AG04449 (cell line): ENCODE measurements around the gene CDH20.
"Not testable (repeated sequence)": the region's sequence is repeated elsewhere in the genome, so short reads cannot be mapped to it uniquely, and the experiment has no call there.

Experiments used
- CTCF ChIA-PET: fragments of 350-600 bp; formaldehyde crosslinking; extraction: SDS; loops from one replicate; lab custom pipeline; 2021; ENCODE audit warnings: antibody characterized with exemption; lab: Yijun Ruan, JAX
- POLR2A ChIA-PET: fragments of 400-600, 350-600 bp; formaldehyde crosslinking; extraction: SDS; loops from one replicate; lab custom pipeline; 2020; ENCODE audit warnings: antibody characterized with exemption, inconsistent platforms; lab: Yijun Ruan, JAX
- DNase-seq: peaks from one replicate; pipeline ENCODE4 v3.0.0-alpha.2; 2010; ENCODE audit warnings: low read depth, low spot score
- H3K4me3 ChIP-seq: 2 replicates; pipeline ENCODE4 v1.5.1; 2011; ENCODE audit warnings: low read depth, mild to moderate bottlenecking, control low read depth, low read length
- TF ChIP-seq, protein P1 (sequence below): IDR thresholded peaks from one replicate; pipeline ENCODE4 v1.5.1; 2011; ENCODE audit warnings: mild to moderate bottlenecking, moderate library complexity, low read length, control low read depth, inconsistent platforms; ENCODE audit not compliant: insufficient read depth; ENCODE audit errors: missing control alignments

CDH20 gene

DNA sequence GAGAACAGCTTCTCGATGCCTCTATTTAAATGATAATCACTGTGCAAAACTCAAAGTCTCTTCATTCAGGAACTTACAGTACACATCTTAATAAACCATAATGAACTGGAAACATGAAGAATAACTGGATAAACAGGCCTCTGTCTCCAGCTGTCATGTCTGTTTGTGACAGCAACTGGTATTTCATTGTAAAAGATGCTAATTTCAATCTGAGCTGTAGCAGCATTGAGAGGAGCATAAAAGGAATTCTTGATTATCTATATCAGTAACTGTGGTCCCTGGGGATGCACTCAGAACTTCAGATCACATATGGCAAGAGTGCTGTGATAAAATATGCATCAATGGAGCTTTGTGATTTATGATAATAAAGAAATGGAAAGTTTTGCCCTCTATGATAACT lies 18.8 kb downstream of the CDH20 start:
- CTCF ChIA-PET, result interaction anchor here (1.8 kb wide), 1 partner anchor 29 kb away, joined by 5 read pairs; no protein-coding TSS in a partner anchor

DNA sequence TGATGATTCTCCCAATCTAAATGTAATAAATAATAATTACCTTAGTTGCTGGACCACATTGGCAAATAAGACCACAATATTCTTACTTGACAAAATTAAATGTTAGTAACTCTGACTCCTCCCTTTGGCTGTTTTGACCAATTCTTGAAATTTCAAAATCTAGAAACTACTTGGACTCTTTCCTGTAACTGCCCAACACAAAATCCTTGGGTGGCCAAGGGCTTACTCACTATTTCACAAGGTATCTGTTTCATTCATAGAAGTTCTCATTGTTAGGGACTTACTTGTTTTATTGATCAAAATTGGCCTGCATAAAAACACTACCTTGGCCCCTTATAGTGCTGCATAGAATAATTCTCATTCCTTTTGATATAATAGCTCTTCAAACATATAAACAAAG lies 19.4 kb downstream of the CDH20 start:
- no peak for DNase-seq
- TF ChIP-seq, protein P1, sequence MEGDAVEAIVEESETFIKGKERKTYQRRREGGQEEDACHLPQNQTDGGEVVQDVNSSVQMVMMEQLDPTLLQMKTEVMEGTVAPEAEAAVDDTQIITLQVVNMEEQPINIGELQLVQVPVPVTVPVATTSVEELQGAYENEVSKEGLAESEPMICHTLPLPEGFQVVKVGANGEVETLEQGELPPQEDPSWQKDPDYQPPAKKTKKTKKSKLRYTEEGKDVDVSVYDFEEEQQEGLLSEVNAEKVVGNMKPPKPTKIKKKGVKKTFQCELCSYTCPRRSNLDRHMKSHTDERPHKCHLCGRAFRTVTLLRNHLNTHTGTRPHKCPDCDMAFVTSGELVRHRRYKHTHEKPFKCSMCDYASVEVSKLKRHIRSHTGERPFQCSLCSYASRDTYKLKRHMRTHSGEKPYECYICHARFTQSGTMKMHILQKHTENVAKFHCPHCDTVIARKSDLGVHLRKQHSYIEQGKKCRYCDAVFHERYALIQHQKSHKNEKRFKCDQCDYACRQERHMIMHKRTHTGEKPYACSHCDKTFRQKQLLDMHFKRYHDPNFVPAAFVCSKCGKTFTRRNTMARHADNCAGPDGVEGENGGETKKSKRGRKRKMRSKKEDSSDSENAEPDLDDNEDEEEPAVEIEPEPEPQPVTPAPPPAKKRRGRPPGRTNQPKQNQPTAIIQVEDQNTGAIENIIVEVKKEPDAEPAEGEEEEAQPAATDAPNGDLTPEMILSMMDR, result no peak
- CTCF ChIA-PET, result interaction anchor here (1.8 kb wide), 1 partner anchor 30 kb away, joined by 5 read pairs; no protein-coding TSS in a partner anchor

More for the DNA sequence above, 18.8 kb downstream of the CDH20 start:
- no peak overlapping the region for H3K4me3 ChIP-seq
- POLR2A ChIA-PET, result no interaction called here
- TF ChIP-seq, protein P1, result no peak
- no peak for DNase-seq

DNA sequence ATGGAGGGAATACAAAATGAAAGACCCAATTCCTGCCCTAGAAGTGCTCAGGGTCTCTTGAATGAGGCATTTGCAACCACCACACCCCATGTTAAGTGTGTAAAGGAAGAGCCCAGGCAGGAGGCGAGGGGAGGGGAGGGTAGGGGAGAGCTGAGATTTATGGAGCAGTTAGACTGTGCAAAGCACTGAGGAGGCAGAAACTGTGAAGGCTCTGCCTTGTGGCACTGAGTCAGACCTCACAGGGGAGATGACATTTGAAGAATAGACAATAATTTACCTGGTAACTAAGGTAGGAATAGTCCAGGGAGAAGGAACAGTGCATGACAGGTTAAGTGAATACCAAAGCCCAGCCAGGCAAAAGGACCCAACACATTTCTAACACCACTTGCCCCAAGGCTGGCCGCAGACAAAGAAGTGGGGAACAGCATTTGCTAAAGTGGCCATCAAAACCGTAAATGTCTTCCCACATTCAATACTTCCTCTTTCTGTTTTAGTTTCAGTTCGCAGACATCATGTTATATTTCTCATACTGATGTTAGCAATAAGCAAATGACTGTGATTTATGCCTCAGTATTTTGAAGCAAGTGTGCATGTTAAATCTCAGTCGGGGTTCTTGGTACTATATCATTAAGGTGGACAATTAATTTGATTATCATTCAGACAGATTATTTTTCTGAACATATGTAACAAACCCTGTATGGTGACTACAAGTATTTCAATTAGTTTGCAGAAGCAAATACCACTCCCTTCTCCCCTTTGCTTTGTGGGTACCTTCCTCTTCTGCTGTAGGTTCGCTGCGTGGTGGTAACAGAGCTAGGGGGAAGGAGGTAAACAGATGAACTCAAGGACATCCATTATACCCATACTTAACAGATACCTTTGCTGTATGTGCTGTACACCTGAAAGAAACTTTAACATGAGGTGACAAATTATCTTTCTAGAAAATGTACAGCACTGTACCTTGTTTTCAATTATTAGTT lies 27.5 kb downstream of the CDH20 start:
- H3K4me3 ChIP-seq, result no peak overlapping the region
- TF ChIP-seq, protein P1, result no peak
- POLR2A ChIA-PET, result no interaction called here
- no peak for DNase-seq
- CTCF ChIA-PET, result interaction anchor here (1.0 kb wide), 1 partner anchor 39 kb away, joined by 3 read pairs; no protein-coding TSS in a partner anchor

More for the DNA sequence above, 19.4 kb downstream of the CDH20 start:
- no peak overlapping the region for H3K4me3 ChIP-seq
- POLR2A ChIA-PET, result no interaction called here

DNA sequence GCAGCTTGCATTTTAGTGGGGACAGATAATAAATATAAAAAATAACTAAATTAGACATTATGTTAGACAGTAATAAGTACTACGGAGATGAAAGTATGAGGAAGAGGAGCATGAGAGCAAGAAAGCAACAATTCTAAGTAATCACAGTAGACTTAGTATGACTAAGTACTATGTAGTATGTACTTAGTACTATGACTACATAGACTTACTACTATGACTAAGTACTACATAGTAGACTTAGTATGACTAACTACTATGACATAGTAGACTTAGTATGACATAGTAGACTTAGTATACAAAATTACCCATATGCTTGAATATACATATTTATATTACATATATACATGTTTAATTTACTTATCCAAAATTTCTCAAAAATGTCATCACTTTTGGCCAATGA lies 29.3 kb downstream of the CDH20 start:
- DNase-seq, result no peak
- TF ChIP-seq, protein P1, result no peak
- POLR2A ChIA-PET, result no interaction called here
- H3K4me3 ChIP-seq, result no peak overlapping the region
- CTCF ChIA-PET, result no interaction called here

DNA sequence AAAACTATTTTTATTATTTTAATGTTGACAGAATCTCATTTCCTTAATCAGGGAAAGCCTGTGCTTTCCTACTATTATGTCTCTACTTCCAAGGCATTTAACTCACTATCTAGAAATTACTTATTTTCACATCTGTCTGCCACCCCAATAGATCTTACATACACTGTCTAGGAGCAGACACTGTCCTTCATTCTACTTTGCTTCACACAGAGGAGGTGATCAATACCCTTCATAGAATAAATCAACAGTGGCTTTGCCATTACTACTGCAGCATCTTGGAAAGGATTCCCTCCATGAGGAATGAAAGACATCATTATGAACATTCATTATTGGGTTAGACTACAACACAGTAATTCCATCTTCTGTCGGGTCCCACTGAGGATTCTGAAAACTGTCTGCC lies 31.7 kb downstream of the CDH20 start:
- ChIA-PET CTCF (no interaction called here), POLR2A (no interaction called here)
- TF ChIP-seq, protein P1, result no peak
- DNase-seq, result no peak
- H3K4me3 ChIP-seq, result no peak overlapping the region

DNA sequence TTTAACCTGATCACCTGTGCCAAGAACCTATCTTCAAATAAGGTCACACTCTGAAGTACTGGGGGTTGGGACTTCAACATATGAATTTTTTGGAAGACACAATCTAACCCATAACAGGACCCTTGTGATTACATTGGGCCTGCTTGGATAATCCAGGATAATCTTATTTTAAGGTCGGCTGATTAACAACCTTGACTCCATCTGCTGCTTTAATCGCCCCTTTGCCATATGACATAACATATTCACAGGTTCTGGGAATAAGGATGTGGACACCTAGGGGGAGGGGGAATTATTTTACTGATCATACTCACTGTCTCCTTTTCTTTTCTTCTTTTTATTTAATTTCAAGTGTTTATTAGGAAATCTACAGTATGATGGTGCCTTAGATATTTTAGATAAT lies 34.8 kb downstream of the CDH20 start:
- TF ChIP-seq, protein P1, result no peak
- ChIA-PET POLR2A (no interaction called here), CTCF (no interaction called here)
- no peak for DNase-seq
- H3K4me3 ChIP-seq, result no peak overlapping the region

DNA sequence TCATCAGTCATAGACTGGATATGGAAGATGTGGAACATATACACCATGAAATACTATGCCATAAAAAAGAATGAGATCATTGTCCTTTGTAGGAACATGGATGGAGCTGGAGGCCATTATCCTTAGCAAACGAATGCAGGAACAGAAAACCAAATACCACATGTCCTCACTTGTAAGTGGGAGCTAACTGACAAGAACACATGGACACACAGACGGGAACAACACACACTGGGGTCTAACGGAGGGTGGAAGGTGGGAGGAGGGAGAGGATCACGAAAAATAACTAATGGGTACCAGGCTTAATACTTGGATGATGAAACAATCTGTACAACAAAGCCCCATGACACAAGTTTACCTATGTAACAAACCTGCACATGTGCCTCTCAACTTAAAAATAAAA lies 36.4 kb downstream of the CDH20 start:
- DNase-seq, H3K4me3 ChIP-seq, CTCF ChIA-PET, POLR2A ChIA-PET: not testable (repeated sequence)
